HG02610 (cell line): ENCODE results near the gene MAN1C1.
A peak's percentile ranks its signal among the peaks of the same experiment; 100 is the strongest.

Experiments used
- ATAC-seq: cut with Tn5 transposase; IDR thresholded peaks from one replicate; pipeline ENCODE4 v1.9.1; 2021; ENCODE audit warnings: mild to moderate bottlenecking, moderate library complexity; ENCODE audit not compliant: unreplicated experiment

Gene MAN1C1

GRCh38 chr1:25616095-25616986 is at the start of gene MAN1C1:
MAN1C1 (plus strand) TSS chr1:25616791; CDS start chr1:25617798, 1,007 bp downstream.
- ATAC-seq: peak; percentile 62

GRCh38 chr1:25567710-25568089 is 48.9 kb upstream of the MAN1C1 start:
- ATAC-seq: no peak

- ATAC-seq: no peak
Measured at GRCh38 chr1:25568090-25568833, 48.3 kb upstream of the MAN1C1 start.

GRCh38 chr1:25568834-25569596 is 47.6 kb upstream of the MAN1C1 start:
- no peak for ATAC-seq

GRCh38 chr1:25569597-25570396 is 46.8 kb upstream of the MAN1C1 start:
- ATAC-seq: no peak

GRCh38 chr1:25570798-25571521 is 45.6 kb upstream of the MAN1C1 start:
- ATAC-seq: no peak

- ATAC-seq: no peak
Measured at GRCh38 chr1:25571522-25571970, 45.0 kb upstream of the MAN1C1 start.

GRCh38 chr1:25572107-25572506 is 44.5 kb upstream of the MAN1C1 start:
- ATAC-seq: no peak

- ATAC-seq: no peak
Measured at GRCh38 chr1:25572708-25573590, 43.6 kb upstream of the MAN1C1 start.

- ATAC-seq: no peak
Measured at GRCh38 chr1:25573591-25573930, 43.0 kb upstream of the MAN1C1 start.

- ATAC-seq: no peak
Measured at GRCh38 chr1:25573961-25574360, 42.6 kb upstream of the MAN1C1 start.

- ATAC-seq: no peak
Measured at GRCh38 chr1:25575191-25575590, 41.4 kb upstream of the MAN1C1 start.

GRCh38 chr1:25576459-25577133 is 40.0 kb upstream of the MAN1C1 start:
- ATAC-seq: no peak

GRCh38 chr1:25577134-25577920 is 39.3 kb upstream of the MAN1C1 start:
- ATAC-seq: no peak

GRCh38 chr1:25579292-25580252 is 37.0 kb upstream of the MAN1C1 start:
- ATAC-seq: no peak

GRCh38 chr1:25580927-25581326 is 35.7 kb upstream of the MAN1C1 start:
- ATAC-seq: no peak
